ENCODE data around the gene BCL7B. TPM values are rescaled to one million over a fixed set of nuclear protein-coding genes. Genes with fewer than 3 reads are reported as not detected.

BCL7B gene
- total and polyA plus RNA-seq, 2 of the 4 experiments (the other 2 are of a cell fraction): 7.2 to 51.3 TPM

GRCh38 chr7:73507556-73507955 lies 49.9 kb downstream of the BCL7B start:
- ChIA-PET POLR2A (ENCODE audit: unreplicated experiment) (no interaction called here), CTCF (no interaction called here)

More at GRCh38 chr7:73507556-73507955, 49.9 kb downstream of the BCL7B start:
- Histone ChIP-seq H3K4me1 (ENCODE audit: control insufficient read depth, insufficient read depth, low read length) (no peaks in the 10 kb centered on the region), H3K14ac (replicated peaks; ENCODE audit: low read depth, low read length) (no peak overlapping the region), H3K27ac (ENCODE audit: insufficient read depth, low read length) (no peak overlapping the region), H2AFZ (replicated peaks; ENCODE audit: low read length, poor library complexity) (no peak overlapping the region), H3K56ac (ENCODE audit: extremely low read depth, insufficient read depth, low read length) (no peak overlapping the region), H3K79me1 (ENCODE audit: low read depth in 1 of 2, low read length in 2 of 2) (peaks cover 31 to 57% of the 10 kb centered on the region in 2 experiments), H3K9me1 (ENCODE audit: insufficient read depth, low read length) (peaks cover 4% of the 10 kb centered on the region; the same call in 1 of the 2 replicates), H4K91ac (ENCODE audit: insufficient read depth, low read depth, low read length) (no peak overlapping the region), H2AK5ac (ENCODE audit: low read depth, low read length) (no peak overlapping the region), H3K4ac (ENCODE audit: low read depth, low read length) (no peak overlapping the region), H2BK120ac (ENCODE audit: low read depth, low read length) (no peak overlapping the region), H4K8ac (ENCODE audit: low read depth in 2 of 2, low read length in 2 of 2) (no peak overlapping the region), H4K5ac (ENCODE audit: low read depth, low read length) (no peak overlapping the region), H3K9ac (ENCODE audit: low read depth, low read length) (no peak overlapping the region), H3K4me2 (ENCODE audit: low read depth, low read length) (no peak overlapping the region), H3K36me3 (ENCODE audit: control insufficient read depth, insufficient read depth, low read length) (peaks cover 60% of the 10 kb centered on the region), H2AK9ac (replicated peaks; ENCODE audit: low read depth, low read length, poor library complexity) (no peak overlapping the region), H2BK15ac (ENCODE audit: low read depth, low read length) (no peak overlapping the region), H4K20me1 (ENCODE audit: insufficient read depth, low read length) (peaks cover 27% of the 10 kb centered on the region), H3K23ac (ENCODE audit: low read depth, low read length) (no peak overlapping the region), H3K18ac (ENCODE audit: low read depth, low read length) (no peak overlapping the region), H2BK5ac (ENCODE audit: low read depth, low read length, poor library complexity, severe bottlenecking) (no peak overlapping the region), H3K4me3 (ENCODE audit: insufficient read depth, low read depth, low read length) (no peak overlapping the region), H3K9me3 (ENCODE audit: control insufficient read depth, insufficient read depth, low read length) (no peaks in the 10 kb centered on the region), H2BK20ac (ENCODE audit: low read depth, low read length) (no peak overlapping the region), H3K27me3 (ENCODE audit: control insufficient read depth, insufficient read depth, low read length) (no peaks in the 10 kb centered on the region)
- no peak for ATAC-seq (ENCODE audit: low read depth)
- TF ChIP-seq, protein P1, sequence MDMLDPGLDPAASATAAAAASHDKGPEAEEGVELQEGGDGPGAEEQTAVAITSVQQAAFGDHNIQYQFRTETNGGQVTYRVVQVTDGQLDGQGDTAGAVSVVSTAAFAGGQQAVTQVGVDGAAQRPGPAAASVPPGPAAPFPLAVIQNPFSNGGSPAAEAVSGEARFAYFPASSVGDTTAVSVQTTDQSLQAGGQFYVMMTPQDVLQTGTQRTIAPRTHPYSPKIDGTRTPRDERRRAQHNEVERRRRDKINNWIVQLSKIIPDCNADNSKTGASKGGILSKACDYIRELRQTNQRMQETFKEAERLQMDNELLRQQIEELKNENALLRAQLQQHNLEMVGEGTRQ (IDR thresholded peaks at IDR 0.05; ENCODE audit: low read depth, low read length): no peak
- no peak for TF ChIP-seq FOS (IDR thresholded peaks at IDR 0.05; ENCODE audit: low read depth, low read length)
- TF ChIP-seq NFE2L2 (IDR thresholded peaks at IDR 0.05; ENCODE audit: low read depth, low read length): no peak
- TF ChIP-seq MAZ (IDR thresholded peaks at IDR 0.05; ENCODE audit: borderline replicate concordance, low read depth, low read length): no peak
- no peak for TF ChIP-seq POLR2A (IDR thresholded peaks at IDR 0.05; ENCODE audit: low read depth, low read length)
- no peak for TF ChIP-seq MAFK (IDR thresholded peaks at IDR 0.05; ENCODE audit: low read depth, low read length)
- TF ChIP-seq, protein P2, sequence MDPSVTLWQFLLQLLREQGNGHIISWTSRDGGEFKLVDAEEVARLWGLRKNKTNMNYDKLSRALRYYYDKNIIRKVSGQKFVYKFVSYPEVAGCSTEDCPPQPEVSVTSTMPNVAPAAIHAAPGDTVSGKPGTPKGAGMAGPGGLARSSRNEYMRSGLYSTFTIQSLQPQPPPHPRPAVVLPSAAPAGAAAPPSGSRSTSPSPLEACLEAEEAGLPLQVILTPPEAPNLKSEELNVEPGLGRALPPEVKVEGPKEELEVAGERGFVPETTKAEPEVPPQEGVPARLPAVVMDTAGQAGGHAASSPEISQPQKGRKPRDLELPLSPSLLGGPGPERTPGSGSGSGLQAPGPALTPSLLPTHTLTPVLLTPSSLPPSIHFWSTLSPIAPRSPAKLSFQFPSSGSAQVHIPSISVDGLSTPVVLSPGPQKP (IDR thresholded peaks at IDR 0.05; ENCODE audit: borderline replicate concordance, low read depth, low read length): no peak
- TF ChIP-seq CTCF (conservative IDR thresholded peaks at IDR 0.05; ENCODE audit: low read depth, low read length): no peak
- no peak for TF ChIP-seq SMC3 (IDR thresholded peaks at IDR 0.05; ENCODE audit: low read depth, low read length)
- no peak for TF ChIP-seq BHLHE40 (IDR thresholded peaks at IDR 0.05; ENCODE audit: low read depth, low read length)
- WGBS, 2 experiments (ENCODE audit: extremely low coverage in 2 of 2, insufficient read length in 1 of 2): no CpG with 5 or more reads among the region's 2 CpGs
- in situ Hi-C loops (cut with MboI; ENCODE audit: low sequenced_read_pairs) (no loop called here), dilution Hi-C loops (cut with HindIII; ENCODE audit: low sequenced_read_pairs, unreplicated experiment) (no loop called here), intact Hi-C loops (cut with micrococcal nuclease) (no loop called here)
- no peak for DNase-seq
- no TSS peak for BruUV-seq (replicated peaks)
